NCI-H446 treated with DMSO at 0.1 percent for 48 hours (cell line): ENCODE results near the gene ZP2.
"Not testable (repeated sequence)": the region's sequence is repeated elsewhere in the genome, so short reads cannot be mapped to it uniquely, and the experiment has no call there.

Source experiments
- DNase-seq: peaks from one replicate; lab custom pipeline; 2025; lab: John Stamatoyannopoulos, UW

The ZP2 gene

GRCh38 chr16:21170116-21170515 lies 41.3 kb downstream of the ZP2 start:
- DNase-seq = not testable (repeated sequence)

DNA sequence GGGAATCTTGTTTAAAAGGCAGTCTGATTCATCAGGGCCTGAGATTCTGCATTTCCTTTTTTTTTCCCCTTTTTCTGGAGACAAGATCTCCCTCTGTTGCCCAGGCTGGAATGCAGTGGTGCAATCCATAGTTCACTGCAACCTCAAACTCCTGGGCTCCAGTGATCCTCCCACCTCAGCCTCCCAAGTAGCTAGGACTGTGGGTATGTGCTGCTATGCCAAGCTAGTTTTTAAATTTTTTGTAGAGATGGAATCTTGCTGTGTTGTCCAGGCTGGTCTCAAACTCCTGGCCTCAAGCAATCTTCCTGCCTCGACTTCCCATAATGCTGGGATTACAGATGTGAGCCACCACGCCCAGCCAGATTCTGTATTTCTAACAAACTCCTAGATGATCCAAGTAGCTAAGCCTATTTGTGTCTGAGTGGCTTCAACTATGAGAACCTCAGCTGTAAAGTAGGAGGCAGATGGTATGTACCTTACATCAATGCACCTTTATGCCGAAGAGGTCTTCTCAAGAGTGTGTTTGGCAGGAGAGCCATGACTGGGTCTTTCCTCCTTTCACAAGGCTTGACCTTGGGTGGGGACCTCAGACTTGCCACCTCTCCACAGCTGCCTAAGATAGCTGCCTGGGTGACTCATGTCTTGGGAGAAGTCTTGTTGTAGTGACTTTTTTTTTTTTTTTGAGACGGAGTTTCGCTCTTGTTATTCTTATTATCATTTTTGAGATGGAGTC lies 42.0 kb downstream of the ZP2 start:
- DNase-seq = no peak

DNA sequence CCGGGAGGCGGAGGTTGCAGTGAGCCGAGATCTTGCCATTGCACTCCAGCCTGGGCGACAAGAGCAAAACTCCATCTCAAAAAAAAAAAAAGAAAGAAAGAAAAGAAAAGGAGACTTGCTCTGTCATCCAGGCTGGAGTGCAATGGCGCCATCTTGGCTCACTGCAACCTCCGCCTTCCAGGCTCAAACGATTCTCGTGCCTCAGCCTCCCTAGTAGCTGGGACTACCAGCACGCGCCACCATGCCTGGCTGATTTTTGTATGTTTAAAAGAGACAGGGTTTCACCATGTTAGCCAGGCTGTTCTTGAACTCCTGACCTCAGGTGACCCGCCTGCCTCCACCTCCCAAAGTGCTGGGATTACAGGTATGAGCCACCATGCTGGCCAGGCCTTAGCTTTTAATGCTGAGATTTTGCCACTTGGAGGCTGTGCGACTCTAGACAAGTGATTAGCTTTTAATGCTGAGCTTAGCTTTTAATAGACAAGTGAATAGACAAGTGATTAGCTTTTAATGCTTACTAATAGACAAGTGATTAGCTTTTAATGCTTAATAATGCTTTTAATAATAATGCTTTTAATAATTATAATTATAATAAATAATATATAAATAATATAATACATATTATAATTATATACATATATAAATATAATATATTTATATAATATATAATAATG lies 43.3 kb downstream of the ZP2 start:
- DNase-seq = no peak

GRCh38 chr16:21167360-21167759 lies 44.0 kb downstream of the ZP2 start:
- no peak for DNase-seq

- DNase-seq = no peak
Observed at GRCh38 chr16:21166561-21166961, 44.8 kb downstream of the ZP2 start.

DNA sequence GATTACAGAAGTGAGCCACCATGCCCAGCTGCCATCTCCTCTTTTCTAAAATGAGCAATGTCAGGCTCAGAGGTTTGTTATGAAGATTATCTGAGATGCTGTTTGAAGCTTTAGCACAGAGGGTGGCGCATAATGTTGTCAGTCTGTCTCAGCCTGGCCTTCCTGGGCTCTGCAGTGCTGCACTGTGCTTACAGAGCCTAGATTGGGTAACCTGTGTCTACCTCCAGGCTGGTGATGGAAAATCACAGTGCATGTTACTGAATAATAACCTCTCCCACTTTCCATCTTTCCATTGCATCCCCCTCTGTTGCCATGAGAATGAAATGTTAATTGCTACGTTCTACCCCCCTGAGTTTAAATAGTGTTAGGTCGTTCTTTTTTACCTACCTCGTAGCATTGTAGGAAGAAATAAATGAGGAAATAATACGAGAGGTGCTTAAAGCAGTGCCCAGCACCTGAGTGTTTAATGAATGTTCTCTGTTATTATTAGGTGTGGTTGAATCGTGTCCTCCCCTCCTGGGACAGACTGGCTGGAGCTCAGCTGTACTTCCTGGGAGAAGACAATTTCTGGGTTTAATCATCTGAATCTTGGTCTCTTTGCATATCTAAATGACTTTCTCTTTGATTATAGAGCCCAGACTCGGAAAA lies 46.7 kb downstream of the ZP2 start:
- no peak for DNase-seq

DNA sequence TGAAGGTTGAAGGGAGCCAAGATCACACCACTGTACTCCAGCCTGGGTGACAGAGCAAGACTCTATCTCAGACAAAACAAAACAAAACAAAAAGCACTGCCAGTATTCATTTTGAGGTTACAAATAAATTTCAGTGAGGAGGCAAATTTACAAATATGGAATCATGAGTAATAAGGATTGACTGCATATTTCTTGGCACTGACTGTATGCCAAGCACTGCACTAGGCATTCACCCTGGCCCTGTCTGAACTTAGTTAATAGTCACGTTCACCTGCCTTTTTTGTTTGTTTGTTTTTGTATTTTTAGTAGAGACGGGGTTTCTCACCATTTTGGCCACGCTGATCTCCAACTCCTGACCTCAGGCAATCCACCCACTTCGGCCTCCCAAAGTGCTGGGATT lies 47.8 kb downstream of the ZP2 start:
- no peak for DNase-seq

GRCh38 chr16:21162661-21163151 lies 48.7 kb downstream of the ZP2 start:
- peak; percentile 58 for DNase-seq

DNA sequence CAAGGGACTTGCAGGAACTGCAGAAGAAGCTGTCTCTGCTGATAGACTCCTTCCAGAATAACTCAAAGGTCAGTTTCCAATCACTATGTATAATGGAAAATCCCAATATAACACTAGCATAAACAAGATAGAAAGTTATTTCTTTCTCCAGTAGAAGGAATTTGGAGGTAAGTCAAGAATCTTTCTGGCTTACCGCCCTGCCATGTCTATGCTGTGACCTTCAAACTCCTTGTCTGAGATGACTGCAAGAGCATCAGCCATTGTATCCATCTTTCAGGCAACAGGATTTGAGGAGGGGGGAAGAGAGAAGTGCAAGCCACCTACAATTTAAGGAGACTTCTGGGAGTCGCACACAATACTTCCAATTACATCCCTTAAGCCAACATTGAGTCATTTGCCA lies 50.2 kb downstream of the ZP2 start:
- DNase-seq = no peak

DNA sequence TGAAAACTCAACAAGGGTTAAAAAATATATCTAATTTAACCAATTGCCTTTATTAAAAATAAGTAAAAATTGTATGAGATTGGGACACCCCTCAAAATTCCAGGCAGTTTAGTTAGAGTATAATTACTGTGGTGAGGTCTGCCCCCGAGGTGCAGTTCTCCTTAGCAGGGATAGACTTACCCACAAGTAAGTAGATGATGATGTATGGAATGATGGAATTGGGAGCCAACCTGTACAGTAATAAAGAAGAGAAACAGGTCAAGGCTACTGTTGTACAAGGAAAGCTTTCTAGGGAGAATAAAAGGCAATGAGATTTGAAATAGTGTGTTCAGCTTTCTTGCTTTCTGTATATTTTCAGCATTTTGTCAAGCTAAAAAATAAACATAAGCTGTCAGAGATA lies 51.1 kb downstream of the ZP2 start:
- DNase-seq = no peak

GRCh38 chr16:21159281-21159951 lies 52.0 kb downstream of the ZP2 start:
- DNase-seq = no peak

- peak; percentile 27 for DNase-seq
Observed at GRCh38 chr16:21158208-21159110, 52.9 kb downstream of the ZP2 start, which contains the start of gene LDAF1. TSS of gene LDAF1 (plus strand) at chr16:21158674. CDS start at chr16:21161183, 2,509 bp downstream.

DNA sequence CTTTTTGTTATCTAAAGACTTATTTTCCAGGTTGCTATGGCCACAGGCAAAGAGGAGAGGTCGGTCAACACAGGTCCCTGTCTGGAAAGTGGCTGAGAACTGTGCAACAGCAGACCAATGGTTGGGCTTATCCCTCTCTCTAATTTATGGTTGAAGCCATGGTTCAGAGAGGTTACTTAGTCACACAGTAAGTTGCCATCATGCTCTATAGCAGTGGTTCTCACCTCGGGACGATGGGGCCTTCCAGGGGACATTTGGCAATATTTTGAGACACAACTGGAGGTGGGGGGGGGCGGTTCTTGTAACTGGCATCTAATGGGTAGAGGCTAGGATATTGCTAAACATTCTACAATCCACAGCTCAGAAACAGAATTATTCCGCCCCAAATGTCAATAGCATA lies 53.7 kb downstream of the ZP2 start:
- DNase-seq = no peak

GRCh38 chr16:21156767-21157467 lies 54.5 kb downstream of the ZP2 start:
- peak; percentile 28 for DNase-seq

DNA sequence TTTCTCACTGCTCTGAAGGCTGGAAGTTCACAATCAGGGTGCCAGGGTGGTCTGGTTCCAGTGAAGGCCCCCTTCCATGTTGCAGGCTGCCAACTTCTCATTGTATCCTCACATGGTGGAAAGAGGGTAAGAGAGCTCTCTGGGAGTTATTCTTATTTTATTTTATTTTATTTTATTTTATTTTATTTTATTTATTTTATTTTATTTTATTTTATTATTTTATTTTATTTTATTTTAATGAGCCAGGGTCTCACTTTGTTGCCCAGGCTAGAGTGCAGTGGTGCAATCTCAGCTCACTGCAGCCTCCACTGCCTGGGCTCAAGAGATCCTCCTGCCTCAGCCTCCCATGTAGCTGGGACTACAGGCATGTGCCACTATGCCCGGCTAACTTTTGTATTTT lies 55.4 kb downstream of the ZP2 start:
- DNase-seq = not testable (repeated sequence)

DNA sequence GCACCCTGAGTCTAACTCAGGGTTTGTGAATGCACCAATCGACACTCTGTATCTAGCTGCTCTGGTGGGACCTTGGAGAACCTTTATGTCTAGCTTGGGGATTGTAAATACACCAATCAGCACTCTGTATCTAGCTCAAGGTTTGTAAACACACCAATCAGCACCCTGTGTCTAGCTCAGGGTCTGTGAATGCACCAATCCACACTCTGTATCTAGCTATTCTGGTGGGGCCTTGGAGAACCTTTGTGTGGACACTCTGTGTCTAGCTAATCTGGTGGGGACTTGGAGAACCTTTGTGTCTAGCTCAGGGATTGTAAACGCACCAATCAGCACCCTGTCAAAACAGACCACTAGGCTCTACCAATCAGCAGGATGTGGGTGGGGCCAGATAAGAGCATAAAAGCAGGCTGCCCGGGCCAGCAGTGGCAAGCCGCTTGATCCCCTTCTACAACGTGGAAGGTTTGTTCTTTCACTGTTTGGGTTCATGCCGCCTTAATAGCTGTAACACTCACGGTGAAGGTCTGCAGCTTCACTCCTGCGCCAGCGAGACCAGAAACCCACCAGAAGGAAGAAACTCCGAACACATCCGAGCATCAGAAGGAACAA lies 58.1 kb downstream of the ZP2 start:
- DNase-seq = not testable (repeated sequence)

GRCh38 chr16:21152160-21153030 lies 59.0 kb downstream of the ZP2 start:
- DNase-seq = not testable (repeated sequence)

DNA sequence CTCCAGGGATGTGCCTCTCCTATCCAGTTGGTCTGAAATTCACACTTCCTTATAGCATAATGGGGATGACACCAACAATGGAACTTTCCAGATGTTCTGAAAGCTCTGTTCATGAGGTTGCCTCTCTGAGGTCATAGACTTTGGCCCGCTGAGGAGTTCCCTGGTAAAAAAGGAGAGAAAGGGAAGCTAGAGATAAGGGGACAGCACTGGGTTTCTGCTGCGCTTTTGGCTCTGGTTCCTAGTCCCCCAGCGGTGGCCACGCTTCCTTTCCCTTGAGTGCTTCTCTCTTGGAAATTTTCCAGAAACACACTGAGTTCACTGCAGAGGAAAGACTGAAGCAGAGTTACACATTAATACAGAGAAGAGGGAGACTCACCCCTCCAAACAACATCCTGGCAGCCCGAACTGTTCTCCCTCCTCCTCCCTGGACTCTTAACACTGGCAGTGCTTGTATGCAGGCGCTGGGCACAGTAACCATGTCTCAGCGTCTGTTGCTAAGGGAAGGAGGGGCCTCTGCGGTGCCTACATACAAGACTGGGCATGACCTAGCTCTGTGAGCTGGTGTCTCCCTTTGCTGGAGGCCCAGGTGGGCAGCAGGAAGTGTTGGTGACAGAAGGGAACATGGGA lies 60.9 kb downstream of the ZP2 start, which contains the start of gene DNAH3:
TSS of gene DNAH3 (minus strand) at position 472 of the 627 bp plus-strand sequence. CDS start 527 bp downstream, outside the sequence.
- DNase-seq = peak; percentile 45
